C1 segment of cervical spinal cord (tissue), 14 donors: ENCODE data around the gene HSD17B4.
"Not testable (repeated sequence)": the region's sequence is repeated elsewhere in the genome, so short reads cannot be mapped to it uniquely, and the experiment has no call there.

Source experiments
- DNase-seq, 14 donors: peaks; one replicate each; lab custom pipeline; 2025; lab: John Stamatoyannopoulos, UW

The HSD17B4 gene

DNA sequence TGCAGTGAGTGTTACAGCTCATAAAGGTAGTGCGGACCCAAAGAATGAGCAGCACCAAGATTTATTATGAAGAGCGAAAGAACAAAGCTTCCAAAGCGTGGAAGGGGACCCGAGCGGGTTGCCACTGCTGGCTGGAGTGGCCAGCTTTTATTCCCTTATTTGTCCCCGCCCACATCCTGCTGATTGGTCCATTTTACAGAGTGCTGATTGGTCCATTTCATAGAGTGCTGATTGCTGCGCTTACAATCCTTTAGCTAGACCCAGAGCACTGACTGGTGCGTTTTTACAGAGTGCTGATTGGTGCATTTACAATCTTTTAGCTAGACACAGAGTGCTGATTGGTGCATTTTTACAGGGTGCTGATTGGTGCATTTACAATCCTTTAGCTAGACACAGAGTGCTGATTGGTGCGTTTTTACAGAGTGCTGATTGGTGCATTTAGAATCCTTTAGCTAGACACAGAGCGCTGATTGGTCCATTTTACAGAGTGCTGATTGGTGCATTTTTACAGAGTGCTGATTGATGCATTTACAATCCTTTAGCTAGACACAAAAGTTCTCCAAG is 19.5 kb upstream of the HSD17B4 start:
- not testable (repeated sequence) for DNase-seq

GRCh38 chr5:119435436-119436132 is 16.7 kb upstream of the HSD17B4 start:
- DNase-seq: peak in 6 of 14 donors; percentile 3 to 22 (median 6)

- not testable (repeated sequence) for DNase-seq
Observed at GRCh38 chr5:119437785-119438586, 14.3 kb upstream of the HSD17B4 start.

GRCh38 chr5:119438587-119438917 is 13.7 kb upstream of the HSD17B4 start:
- DNase-seq: not testable (repeated sequence)

DNA sequence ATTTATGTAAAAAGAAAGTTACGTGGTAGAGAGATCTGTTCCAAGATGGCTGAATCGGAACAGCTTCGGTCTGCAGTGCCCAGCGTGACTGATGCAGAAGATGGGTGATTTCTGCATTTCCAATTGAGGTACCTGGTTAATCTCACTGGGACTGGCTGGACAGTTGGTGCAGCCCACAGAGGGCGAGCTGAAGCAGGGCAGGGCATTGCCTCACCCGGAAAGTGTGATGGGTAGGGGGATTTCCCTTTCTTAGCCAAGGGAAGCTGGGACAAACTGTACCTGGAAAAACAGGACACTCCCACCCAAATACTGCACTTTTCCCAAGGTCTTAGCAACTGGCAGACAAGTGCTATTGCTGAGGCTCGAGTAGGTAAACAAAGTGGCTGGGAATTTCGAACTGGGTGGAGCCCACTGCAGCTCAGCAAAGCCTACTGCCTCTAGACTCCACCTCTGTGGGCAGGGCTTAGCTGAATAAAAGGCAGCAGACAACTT is 13.1 kb upstream of the HSD17B4 start:
- DNase-seq: no peak

DNA sequence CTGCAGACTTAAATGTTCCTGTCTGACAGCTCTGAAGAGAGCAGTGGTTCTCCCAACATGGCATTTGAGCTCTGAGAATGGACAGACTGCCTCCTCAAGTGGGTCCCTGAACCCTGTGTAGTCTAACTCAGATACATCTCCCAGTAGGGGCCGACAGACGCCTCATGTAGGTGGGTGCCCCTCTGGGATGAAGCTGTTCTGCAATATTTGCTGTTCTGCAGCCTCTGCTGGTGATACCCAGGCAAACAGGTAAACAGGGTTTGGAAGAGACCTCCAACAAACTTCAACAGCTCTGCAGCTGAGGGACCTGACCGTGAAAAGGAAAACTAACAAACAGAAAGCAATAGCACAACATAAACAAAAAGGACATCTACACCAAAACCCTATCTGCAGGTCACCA is 12.7 kb upstream of the HSD17B4 start:
- not testable (repeated sequence) for DNase-seq

DNA sequence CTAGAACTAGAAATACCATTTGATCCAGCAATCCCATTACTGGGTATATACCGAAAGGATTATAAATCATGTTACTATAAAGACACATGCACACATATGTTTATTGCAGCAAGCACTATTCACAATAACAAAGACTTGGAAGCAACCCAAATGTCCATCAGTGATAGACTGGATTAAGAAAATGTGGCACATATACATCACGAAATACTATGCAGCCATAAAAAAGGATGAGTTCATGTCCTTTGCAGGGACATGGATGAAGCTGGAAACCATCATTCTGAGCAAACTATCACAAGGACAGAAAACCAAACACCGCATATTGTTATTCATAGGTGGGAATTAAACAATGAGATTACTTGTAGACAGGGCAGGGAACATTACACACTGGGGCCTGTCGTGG is 7.7 kb upstream of the HSD17B4 start:
- DNase-seq: not testable (repeated sequence)

DNA sequence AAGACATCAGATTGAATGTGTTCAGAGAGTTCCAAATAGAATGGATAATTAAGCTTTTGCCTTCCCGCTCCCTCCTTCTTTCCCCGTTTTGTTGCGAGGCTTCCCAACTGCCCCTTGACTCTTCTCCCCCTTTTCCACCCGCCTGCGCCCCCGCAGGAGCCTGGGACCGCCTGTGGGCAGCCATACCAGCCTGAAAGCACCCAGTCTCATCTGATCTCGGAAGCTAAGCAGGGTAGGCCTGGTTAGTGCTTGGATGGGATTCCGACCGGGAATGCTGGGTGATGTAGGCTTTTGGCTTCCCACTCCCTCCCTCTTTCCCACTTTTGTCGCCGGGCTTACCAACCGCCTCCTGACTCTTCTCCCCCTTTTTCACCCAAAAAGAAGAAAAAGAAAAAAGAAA is 6.8 kb upstream of the HSD17B4 start:
- DNase-seq: no peak

GRCh38 chr5:119449882-119450281 is 2.4 kb upstream of the HSD17B4 start:
- no peak for DNase-seq

DNA sequence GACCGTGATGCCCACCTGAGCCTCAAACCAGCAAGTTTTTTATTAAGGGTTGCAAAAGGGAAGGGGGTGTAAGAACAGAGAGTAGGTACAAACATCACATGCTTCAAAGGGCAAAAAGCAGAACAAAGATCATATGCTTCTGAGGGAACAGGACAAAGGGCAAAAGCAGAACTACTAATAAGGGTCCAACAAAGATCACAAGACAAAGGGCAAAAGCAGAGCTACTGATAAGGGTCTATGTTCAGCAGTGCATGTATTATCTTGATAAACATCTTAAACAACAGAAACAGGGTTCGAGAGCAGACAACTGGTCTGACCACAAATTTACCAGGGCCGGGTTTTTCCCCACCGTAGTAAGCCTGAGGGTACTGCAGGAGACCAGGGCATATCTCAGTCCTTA is 1.7 kb upstream of the HSD17B4 start:
- not testable (repeated sequence) for DNase-seq

GRCh38 chr5:119451561-119451960 is 736 bp upstream of the HSD17B4 start:
- no peak for DNase-seq

- DNase-seq: peak in 1 of 14 donors; percentile 29
Observed at GRCh38 chr5:119452060-119452372, 281 bp upstream of the HSD17B4 start.

DNA sequence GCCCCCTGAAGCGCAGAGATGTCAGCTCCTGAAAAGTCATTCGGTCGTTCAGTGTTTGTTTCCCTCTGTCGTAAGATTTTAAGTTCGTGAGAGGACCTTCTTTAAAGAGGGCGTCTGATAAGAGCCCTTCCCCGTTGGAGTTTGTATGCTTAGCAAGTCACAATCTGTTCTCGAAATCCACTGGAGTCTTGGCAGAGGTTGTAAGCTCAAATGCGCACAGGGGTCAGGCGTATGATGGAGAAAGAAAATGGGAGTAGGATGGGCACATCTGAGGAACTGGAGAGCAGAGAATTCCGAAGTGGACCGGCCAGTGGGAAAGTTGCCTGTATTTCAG is 710 bp downstream of the HSD17B4 start:
- peak in 4 of 14 donors; percentile 38 to 56 (median 51) for DNase-seq

GRCh38 chr5:119454171-119454570 is 1.9 kb downstream of the HSD17B4 start:
- no peak for DNase-seq

GRCh38 chr5:119458911-119459632 is 6.8 kb downstream of the HSD17B4 start:
- DNase-seq: no peak

DNA sequence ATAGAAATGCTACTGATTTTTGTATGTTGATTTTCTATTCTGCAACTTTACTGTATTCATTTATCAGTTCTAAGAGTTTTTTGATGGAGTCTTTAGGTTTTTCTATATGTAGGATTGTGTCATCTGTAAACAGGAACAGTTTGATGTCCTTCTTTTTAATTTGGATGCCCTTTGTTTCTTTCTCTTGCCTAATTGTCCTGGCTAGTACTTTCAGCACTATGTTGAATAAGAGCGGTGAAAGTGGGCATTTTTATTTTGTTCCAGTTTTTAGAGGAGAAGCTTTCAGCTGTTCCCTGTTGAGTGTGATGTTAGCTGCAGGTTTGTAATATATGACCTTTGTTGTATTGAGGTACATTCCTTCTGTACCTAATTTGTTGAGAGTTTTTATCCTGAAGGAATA is 13.3 kb downstream of the HSD17B4 start:
- no peak for DNase-seq

DNA sequence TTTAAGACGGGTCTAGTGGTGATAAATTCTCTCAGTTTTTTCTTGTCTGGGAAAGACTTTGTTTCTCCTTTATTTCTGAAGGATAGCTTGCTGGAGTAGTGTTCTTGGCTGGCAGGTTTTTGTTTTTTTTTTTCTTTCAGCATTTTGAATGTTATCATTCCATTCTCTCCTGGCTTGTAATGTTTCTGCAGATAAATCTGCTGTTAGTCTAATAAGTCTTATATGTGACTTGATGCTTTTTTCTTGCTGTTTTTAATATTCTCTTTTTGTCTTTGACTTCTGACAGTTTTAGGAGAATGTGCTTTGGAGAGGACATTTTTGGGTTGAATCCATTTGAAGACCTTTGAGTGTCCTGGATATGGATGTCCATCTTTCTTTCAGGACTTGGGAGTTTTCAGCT is 16.0 kb downstream of the HSD17B4 start:
- DNase-seq: no peak

DNA sequence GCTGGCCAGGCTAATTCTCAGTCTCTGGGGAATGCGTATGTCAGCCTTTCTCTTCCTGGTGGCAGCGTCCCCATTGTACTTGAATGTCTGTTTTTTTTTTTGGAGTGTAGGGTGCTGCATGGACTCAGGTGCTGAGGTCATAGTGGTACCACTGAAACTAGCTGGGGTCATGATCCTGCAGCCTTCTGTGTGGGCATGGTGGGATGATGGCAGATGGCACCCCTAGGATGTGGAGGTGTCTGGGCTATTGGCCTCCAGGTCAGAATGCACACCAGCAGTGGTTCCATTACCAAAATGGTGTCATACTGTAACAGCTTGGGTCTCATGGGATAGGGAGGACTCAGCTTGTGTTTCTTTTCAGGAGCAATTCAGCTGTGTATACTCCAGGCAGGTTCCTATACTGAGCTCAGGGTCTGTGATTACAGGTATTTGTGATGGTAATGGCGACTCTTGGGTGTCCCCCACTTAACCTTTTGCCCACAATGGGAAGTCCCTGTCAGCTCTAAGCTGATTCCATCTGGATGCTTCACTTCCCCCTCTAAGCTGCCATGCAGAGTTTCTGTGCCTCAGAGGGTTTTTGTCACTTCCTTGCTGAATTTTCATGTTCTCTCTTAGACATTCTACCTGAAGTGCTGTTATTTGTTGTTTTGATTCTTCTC is 17.9 kb downstream of the HSD17B4 start:
- DNase-seq: no peak

GRCh38 chr5:119470851-119471451 is 18.7 kb downstream of the HSD17B4 start:
- peak in 1 of 14 donors; percentile 18 for DNase-seq

DNA sequence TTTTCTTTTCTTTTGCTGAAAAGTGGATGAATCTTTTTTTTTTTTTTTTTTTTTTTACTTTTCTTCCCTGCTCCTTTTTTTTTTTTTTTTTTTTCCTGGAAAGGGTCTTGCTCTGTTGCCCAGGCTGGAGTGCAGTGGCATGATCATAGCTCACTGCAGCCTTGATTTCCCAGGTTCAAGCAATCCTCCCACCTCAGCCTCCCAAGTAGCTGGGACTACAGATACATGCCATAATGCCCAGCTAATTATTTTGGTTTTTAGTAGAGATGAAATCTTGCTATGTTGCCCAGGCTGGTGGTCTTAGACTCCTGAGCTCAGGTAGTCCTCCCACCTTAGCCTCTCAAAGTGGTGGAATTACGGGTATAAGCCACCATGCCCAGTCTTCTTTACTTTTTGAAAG is 20.9 kb downstream of the HSD17B4 start:
- no peak for DNase-seq

- DNase-seq: peak in 1 of 14 donors; percentile 15
Observed at GRCh38 chr5:119476341-119476740, 24.0 kb downstream of the HSD17B4 start.
